ENCODE data around the gene OSBPL5.

Gene OSBPL5

DNA sequence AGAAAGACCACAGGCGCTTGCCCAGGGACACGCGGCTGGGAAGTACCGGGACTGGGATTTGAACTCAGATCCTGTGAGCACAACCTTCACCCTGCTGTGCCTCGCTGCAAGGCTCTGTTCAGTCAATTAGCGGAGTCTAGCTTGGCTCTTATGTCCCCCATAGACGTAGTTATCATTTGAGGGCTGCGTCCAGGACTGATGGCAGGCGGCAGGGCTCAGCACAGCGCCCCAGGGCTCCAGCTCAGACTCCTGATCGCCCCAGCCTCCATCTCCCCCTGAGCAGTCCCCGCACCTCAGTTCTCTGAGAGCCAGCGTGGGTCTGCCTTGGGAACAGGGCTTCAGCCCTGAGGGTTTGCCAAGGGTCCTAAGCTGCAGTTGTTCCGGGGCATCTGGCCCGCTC, 33.7 kb upstream of the OSBPL5 start:
- no peak for DNase-seq (ENCODE audit: low read depth in 2 of 2)

DNA sequence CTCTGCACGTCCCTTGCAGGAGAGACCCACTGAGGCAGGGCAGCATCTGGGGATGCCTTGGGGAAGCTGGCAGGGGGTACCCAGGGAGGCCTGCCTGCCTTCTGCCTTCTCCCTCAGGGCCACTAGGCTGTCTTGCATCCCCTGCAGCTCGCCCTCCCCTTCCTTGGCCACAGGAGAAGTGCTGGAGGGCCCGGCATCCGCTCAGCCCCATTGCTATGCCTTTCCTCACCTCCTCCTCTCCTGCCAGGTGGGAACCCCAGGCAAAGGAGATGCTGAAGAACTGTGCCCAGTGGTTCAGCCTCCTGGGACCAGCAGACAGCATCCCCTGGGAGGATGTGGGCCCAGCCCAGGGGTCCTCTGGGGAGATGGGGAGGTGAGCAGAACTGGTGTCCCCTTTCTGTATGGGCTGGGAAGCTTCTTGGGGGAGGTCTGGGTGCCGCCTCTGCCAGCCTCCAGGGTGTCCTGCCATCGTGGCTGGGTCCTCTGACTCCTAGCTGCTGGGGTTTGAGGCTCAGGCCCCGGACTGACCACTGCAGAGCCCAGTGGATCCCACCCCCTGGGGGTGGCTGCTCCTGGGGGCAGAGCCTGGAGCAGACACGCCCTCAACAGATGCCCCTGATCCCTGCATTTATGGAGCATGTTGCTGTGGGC, 32.9 kb upstream of the OSBPL5 start:
- DNase-seq (ENCODE audit: low read depth in 2 of 2), result no peak

DNA sequence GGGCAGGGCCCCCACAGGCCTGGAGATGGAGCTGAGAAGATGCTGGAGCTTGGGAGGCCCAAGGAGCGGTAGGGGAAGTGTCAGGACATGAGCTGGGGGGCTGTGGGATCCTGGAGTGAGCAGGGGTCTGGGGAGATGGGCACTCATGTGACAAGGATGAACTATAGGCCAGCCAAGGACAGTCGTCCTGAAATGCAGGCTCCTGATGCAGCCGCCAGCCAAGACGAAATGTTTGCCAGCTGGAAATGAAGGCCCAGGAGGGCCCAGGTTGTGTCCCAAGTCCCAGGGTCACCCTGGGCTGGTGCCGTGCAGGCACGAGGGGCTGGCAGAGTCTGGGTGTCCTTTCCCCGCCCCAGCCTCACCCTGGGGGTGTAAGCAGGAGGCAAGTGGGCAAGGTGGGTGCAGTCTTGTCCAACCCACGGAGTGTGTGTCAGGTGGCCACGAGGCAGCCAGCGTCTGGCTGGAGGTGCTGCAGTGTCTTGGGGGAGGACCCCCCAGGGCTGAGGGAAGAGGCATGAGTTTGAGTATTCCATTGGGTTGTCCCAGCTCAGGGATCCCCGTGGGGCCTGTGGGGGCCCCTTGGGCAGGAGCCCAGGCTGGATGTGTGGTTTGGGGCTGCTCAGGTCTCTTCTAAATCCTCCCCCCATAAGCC, 32.1 kb upstream of the OSBPL5 start:
- no peak for DNase-seq (ENCODE audit: low read depth in 2 of 2)

DNA sequence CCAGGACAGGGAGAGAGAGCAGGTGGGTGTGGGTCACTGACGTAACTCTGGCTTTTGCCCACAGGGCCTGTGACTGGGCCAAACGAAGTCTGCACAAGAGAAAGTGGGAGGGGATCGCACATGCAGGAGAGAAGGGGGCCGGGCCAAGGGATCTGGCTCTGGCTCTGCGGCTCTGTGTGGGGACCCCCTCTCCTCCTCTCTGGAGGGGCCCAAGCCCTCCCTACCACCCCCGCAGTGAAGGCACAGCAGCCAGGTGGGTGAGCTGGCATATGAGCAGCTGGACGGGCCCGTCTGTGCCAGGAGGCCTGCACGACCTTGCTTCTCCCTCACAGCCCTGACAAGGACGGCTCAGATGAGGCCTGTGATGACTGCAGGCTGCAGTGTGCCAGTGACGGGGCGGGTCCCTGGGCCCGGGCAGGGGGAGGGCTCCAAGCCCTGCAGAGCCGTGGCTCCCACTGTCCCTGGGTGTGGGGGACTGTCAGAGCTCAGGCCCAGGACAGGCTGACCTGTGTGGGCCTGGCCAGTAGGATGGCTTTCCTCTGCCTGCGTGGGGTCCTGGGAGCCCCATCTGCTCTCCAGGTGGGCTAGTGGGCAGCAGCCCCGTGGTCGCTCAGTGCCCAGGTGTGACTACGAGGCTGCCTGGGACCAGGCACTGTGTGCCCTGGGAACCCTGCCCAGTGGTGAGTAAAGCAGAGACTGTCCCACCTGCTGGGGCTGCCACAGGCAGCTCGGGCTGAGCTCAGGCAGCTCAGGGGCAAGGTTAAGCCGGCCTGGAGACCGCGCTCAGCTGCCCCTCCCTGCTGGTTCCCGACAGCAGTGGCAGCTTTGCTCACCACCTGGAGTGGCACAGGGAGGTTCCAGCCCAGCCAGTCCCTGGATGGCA, 31.3 kb upstream of the OSBPL5 start:
- no peak for DNase-seq (ENCODE audit: low read depth in 2 of 2)

DNA sequence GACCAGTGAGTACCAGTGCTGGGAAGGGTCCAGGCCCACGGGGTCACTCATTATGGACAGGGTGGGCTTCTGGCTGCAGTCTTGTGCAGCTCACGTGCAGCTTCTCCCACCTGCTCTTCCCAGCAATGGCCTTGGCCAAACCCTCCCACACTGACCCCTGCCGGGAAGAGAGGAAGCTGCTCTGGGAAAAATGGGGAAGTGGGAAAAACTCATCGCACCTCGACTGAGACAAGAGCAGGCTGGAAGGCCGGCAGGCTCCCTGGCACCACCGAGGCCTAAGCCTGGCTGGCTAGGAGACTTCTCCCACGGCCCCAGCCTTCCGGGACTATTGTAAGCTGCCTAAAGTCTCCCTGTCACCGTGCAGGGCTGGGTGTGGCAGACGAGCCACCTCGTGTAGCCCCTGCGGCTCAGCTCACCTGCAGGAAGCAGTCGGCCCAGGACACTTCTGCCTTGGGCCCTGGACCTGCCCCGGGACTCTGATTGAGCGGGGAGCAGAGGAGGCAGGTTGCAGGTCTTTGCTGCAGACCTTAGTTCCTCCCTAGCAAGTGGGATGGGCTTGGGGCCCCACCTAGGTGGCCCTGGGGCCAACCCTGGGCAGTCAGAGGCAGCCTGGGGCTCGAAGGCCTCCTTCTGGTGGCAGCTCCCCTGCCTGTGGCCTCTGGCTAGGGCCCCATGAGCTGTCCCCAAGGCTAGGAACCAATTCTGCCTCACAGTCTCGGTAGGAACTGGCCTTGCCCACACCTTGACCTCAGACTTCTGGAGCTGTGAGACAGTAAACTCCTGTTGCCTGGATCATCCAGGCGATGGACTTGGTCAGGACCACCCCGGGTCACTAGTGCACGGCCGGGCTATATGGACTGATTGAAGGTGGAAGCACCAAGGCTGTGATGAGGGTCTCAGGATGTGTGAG, 30.4 kb upstream of the OSBPL5 start:
- DNase-seq (ENCODE audit: low read depth in 2 of 2), result no peak

DNA sequence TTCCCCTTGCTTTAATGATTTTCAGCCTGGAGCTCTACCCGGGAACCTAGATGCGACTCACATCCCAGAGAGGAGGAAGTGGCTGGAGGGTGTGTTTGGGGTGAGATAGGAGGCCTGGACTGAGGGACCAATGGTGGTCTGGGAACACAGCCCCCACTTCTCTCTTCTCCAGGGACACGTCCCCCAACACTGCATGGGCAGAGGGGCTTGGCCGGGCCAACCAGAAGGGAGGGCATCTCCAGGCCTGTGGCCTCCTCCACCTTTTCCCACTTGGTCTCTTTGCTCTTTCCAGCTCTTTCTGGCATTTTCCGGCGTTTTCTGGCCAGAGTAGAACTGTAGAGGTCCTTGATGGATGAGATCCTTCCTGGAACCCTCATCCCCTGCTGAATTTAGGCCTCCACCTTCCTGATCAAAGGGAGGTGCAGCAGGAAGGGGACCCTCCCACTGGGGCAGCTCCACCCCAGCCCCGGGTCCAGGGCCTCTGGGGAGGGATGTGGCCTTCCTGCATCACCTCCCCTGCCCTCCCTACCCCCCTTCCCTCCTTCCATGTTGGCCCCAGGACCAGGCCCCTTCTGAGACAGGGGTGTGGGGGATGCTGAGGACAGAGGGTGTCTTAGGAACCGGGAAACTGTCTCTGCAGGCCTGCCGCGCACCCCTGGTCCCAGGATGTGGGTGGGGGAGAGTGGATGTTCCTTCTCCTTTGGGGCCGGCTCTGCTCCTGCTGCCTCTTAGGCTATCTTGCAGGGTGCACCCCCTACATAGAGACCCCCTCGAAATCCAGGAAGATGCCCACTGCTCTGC, 29.1 kb upstream of the OSBPL5 start:
- DNase-seq (ENCODE audit: low read depth in 2 of 2), result no peak

DNA sequence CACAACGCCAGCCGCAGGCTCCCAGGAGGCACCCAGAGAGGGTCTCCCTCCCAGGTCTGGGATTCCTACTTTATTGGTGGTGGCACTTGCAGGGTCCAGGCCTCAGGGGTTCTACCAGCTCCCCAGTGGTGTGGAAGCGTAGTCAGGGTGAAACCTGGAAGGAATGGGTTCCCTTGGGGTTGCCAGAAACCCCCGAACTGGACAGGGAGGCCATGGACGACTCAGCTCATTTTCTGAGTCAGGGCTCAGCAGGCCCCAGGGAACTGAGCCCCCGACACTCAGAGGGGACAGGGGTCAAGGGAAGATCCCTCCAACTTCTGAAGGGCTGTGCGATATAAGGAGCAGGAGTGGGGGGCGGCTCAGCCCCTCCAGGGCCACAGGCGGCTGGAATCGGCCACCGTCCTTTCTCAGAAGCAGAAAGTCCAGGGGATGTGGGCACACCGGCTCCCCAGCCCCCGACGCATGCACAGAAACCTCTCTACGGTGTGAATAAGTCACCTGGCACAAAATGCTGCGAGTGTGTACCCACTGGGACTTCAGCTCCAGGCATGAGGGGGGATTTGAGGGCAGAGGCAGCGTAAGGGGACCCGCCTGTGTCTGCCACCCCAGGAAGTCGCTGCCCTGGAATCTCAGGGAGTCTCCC, 28.4 kb upstream of the OSBPL5 start:
- DNase-seq (ENCODE audit: low read depth in 2 of 2), result no peak

DNA sequence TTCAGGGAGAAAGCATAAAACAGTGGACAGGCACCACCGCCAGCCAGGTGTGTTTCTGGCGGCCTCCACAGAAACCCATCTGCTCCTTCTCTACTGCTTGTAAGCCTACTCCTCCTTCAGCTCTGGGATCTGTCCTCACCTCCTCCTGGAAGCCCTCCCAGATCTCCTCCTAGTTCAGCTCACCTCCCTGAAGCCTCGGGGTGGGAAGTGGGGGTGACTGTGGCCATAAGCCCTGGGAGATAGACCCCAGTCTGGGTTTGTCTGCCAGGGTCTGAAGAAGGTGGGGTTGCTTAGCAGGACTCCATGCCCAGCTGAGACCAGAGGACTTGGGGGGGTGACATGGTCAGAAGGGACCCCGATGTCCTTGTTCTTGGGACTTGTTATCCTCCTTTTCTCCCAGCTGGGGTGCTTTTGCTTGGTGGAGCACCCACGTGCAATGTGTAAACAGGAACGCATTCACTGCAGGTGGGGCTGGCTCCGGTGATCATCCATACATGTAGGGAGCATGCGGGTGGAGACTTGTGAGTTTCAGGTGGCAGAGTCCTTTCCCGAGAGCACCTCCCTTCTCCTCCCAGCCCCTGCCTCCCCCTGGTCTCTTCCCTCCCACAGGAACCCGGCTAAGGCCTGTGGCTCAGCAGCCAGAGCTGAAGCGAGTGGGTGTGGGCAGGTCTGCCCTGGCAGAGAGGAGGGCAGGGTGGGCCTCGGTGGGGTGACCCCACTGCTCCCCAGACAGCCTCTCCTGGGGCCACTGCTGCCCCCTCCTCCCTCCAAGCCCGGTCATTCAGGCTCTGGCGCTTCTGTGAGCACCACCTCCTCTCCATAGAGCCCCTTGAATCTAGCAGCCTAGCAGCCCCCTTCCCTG, 27.6 kb upstream of the OSBPL5 start:
- DNase-seq (ENCODE audit: low read depth in 2 of 2), result no peak

DNA sequence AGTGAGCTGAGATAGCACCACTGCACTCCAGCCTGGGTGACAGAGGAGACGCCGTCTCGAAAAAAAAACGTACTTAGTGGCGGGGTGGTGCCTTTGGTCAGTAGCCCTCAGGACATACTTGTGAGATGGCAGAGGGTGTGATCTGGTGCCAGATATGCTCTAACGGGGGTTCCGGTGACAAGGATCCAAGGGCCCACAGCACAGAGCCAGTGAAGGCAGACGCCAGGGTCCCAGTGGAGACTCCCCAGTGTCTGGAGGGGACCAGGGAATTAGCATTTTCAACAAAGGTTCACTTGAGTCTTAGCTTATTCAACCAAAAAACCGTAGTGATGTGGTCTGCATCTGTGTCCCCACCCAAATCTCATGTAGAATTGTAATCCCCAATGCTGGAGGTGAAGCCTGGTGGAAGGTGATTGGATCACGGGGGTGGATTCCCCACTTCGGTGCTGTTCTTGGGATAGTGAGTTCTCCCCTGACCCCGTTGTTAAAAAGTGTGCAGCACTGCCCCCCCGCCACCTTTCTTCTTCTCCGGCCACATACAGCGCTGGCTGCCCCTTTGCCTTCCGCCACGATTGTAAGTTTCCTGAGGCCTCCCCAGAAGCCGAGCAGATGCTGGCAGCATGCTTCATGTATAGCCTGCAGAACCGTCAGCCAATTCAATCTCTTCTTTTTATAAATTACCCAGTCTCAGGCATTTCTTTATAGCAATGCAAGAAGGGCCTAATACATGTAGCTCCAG, 26.6 kb upstream of the OSBPL5 start:
- no peak for DNase-seq (ENCODE audit: low read depth in 2 of 2)

DNA sequence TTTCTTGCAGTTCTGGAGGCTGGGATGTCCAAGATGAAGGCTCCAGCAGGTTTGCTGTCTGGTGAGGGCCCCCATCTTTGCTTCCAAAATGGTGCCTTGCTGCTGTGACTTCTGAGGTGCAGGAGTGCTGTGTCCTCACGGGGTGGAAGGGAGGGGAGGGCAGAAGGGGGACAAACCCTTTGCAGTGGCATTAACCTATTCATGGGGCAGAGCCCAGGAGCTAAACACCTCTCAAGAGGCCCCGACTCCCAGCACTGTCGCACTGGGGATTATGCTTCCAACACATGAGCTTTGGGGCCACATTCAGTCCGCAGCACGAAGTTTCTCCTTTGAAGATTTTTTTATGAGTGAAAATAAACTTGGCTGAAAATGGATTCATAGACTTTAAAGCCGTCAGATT, 25.5 kb upstream of the OSBPL5 start:
- DNase-seq (ENCODE audit: low read depth in 2 of 2), result no peak

DNA sequence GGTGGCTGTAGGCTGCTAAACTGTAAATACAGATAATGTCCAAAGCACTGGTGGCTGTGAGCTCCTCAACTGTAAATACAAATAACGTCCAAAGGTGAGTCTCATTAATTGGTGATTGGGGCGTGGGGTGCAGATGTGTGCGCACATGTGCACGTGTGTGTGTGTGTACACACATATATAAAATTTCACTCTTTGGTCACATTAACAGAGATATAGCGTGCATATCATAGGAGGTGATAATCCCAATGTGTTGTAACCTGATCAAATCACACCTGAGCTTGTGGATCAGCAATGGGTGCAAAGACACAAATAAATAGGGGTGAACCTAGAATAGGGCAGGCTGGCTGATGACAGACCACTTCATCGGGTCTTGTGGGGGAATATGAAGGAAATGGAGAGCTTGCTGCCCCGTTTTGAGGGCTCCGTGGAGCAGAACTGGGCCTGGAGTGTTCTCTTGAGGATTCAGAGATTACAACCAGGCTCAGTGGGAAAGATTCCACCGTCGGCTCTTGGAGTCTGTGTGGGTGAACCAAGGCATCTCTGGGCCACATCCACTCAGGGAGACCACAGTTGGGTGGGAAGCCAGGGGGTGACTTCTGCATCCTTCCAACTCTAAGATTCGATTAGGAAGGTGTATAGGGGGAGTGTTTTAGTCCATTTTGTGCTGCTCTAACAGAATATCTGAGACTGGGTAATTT, 24.9 kb upstream of the OSBPL5 start:
- DNase-seq (ENCODE audit: low read depth in 2 of 2), result no peak

DNA sequence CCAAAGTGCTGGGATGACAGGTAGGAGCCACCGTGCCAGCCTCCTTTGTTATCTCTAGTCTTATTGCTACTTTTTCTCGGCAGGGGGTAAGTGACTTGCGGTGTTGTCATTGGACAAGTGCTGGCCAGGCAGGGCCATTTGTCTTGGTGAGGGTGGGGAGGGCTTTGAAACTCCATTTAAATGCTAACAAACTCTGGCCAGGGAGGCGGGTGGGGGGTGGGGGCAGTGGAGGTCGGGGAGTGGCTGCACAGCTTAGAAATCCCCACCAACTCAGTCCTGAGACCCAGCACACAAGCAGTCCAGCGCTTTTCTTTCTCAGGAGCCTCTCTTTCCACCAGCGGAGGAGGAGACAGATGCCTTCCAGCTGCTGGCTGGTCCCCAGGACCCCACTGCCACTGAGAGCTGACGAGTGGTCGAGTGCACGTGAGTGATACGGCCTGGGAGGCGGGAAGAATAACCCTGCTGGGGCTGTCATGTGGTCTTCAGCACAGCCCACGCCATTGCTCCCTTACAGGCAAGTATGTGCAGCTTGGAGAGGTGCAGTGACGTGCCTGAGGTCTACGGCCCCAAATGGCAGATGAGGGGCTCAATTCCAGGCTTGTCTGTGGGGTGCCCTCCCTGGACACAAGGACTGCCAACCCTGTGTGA, 24.2 kb upstream of the OSBPL5 start:
- DNase-seq (ENCODE audit: low read depth in 2 of 2), result no peak

DNA sequence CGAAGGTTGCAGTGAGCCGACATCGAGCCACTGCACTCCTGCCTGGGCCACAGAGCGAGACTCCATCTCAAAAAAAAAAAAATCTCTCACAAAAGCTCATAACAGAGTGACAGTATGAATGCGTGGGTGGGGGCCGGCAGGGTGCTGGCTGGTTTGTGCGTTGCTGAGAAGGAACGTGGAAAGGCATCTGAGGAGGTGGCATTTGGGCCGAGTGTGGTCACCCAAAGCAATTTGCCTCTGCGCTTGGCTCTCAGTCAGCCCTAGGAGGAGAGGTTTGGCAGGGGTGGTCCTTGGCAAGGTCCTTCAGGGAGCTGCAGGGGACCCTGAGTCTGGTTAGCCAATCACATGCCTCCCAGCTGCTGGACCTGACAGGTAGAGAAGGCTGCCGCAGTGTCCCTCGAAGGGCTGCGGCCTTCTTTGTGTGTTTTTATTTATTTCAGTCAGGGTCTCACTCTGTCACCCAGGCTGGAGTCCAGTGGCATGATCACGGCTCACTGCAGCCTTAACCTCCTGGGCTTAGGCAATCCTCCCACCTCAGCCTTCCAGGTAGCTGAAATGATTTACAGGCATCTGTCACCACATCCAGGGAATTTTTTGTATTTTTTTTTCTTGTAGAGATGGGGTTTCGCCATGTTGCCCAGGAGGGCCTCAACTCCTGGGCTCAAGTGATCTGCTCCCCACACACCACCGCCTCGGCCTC, 23.5 kb upstream of the OSBPL5 start:
- DNase-seq (ENCODE audit: low read depth in 2 of 2), result no peak

DNA sequence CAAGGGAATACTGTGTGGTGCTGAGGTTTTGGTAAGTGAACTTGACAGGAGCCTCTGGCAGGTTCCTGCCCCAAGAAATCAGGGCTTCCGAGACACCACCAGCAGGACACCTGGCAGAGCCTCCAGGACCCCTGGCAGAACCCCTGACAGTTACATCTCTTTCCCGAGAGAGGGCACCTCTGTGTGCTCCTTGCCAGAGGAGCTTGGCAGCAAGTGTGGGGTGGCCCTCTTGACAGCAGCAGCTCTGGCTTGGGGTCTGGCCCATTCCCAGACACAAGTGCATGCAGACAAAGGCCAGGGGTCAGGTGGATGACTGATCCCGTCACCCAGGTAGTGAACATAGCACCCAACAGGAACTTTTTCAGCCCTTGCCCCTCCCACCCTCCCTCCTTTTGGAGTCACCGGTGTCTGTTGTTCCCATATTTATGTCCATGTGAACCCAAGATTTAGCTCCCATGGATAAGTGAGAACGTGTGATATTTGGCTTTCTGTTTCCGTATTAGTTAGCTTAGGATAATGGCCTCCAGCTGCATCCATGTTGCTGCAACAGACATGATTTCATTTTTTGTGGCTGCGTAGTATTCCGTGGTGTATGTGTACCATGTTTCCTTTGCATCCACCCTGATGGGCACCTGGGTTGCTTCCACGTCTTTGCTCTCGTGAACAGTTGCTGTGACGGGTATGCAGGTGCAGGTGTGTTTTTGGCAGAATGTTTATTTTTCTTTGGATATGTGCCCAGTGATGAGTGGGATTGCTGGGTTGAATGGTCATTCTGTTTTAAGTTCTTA, 21.2 kb upstream of the OSBPL5 start:
- DNase-seq (ENCODE audit: low read depth in 2 of 2), result no peak

DNA sequence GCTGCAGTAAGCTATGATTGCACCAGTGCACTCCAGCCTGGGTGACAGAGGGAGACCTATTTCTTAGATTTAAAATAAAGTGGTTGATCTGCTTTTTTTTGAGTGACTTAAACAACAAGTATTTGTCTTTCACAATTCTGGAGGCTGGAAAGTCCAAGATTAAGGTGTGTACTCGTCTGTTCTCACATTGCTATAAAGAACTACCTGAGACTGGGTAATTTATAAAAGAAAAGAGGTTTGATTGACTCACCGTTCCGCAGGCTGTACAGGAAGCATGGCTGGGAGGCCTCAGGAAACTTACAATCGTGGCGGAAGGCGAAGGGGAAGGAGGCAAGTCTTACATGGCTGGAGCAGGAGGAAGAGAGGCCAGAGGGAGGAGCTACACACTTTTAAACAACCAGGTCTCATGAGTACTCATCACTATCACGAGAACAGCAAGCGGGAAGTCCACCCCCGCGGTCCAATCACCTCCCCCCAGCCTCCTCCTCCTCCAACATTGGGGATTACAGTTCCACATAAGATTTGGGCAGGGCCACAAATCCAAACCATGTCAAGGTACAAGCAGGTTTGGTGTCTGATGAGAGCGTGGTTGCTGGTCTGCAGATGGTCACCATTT, 19.7 kb upstream of the OSBPL5 start:
- DNase-seq (ENCODE audit: low read depth in 2 of 2), result no peak

DNA sequence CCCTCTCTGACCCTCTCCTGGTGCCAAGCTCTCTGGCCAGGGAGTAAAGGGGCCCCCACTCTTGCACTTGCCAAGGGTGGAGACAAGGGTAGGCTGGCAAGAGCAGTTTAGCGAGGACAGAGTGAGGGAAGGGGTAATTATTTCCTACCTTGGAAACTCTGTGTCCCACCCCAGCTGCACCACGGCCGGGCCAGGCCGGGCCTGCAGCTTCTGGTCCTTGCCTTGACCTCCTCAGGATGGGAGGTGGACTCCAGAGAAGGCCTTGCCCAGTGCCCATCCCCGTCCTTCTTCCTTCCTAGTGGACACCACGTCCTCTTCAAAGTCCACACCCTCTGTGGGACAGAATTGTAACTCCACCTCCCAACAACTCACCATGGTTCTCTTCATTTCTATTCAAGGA, 18.4 kb upstream of the OSBPL5 start:
- DNase-seq (ENCODE audit: low read depth in 2 of 2), result no peak

All from fibroblast of skin of left quadriceps (primary cell).